LHCN-M2 (cell line): ENCODE results near the gene ARHGAP25. TPM values are rescaled to one million over a fixed set of nuclear protein-coding genes. Genes with fewer than 3 reads are reported as not detected.
"Not testable (repeated sequence)": the region's sequence is repeated elsewhere in the genome, so short reads cannot be mapped to it uniquely, and the experiment has no call there.

Experiments
- DNase-seq: peaks from one replicate; pipeline ENCODE4 v3.0.0-alpha.2; 2012; ENCODE audit warnings: low read depth
- total RNA-seq: library from RNA; depleted of rRNA; stranded (reverse); fragments of >200 nt; gene quantifications from 2 replicates; pipeline ENCODE4 v1.2.3, GENCODE V29; 2014

The ARHGAP25 gene
- total RNA-seq, 1 experiment from 2014 or later, result not detected

GRCh38 chr2:68796295-68796905 lies 61.8 kb downstream of the ARHGAP25 start:
- no peak for DNase-seq

GRCh38 chr2:68798569-68798968 lies 64.0 kb downstream of the ARHGAP25 start:
- DNase-seq, result no peak

- no peak for DNase-seq
These were observed 64.8 kb downstream of the ARHGAP25 start for GRCh38 chr2:68799140-68800026.

GRCh38 chr2:68800027-68800401 lies 65.4 kb downstream of the ARHGAP25 start:
- DNase-seq, result no peak

- DNase-seq, result no peak
These were observed 65.9 kb downstream of the ARHGAP25 start for GRCh38 chr2:68800517-68800916.

GRCh38 chr2:68802161-68802560 lies 67.5 kb downstream of the ARHGAP25 start:
- not testable (repeated sequence) for DNase-seq

GRCh38 chr2:68805025-68805424 lies 70.4 kb downstream of the ARHGAP25 start:
- DNase-seq, result no peak

GRCh38 chr2:68806511-68807109 lies 72.0 kb downstream of the ARHGAP25 start:
- peak; percentile 44 for DNase-seq

- no peak for DNase-seq
These were observed 73.2 kb downstream of the ARHGAP25 start for GRCh38 chr2:68807821-68808266.

- DNase-seq, result no peak
These were observed 75.0 kb downstream of the ARHGAP25 start for GRCh38 chr2:68809324-68810240.

- DNase-seq, result peak; percentile 69
These were observed 76.8 kb downstream of the ARHGAP25 start for GRCh38 chr2:68811364-68811763.

GRCh38 chr2:68812251-68812650 lies 77.6 kb downstream of the ARHGAP25 start:
- no peak for DNase-seq

GRCh38 chr2:68813596-68813995 lies 79.0 kb downstream of the ARHGAP25 start:
- DNase-seq, result peak; percentile 62

GRCh38 chr2:68817306-68817705 lies 82.7 kb downstream of the ARHGAP25 start:
- DNase-seq, result no peak

- DNase-seq, result no peak
These were observed 84.9 kb downstream of the ARHGAP25 start for GRCh38 chr2:68819556-68819955.

GRCh38 chr2:68822207-68822872 lies 87.7 kb downstream of the ARHGAP25 start:
- DNase-seq, result no peak

GRCh38 chr2:68824831-68825230 lies 90.2 kb downstream of the ARHGAP25 start:
- peak; percentile 45 for DNase-seq

- no peak for DNase-seq
These were observed 91.3 kb downstream of the ARHGAP25 start for GRCh38 chr2:68825866-68826265.

- no peak for DNase-seq
These were observed 93.1 kb downstream of the ARHGAP25 start for GRCh38 chr2:68827666-68828065.

GRCh38 chr2:68828887-68829708 lies 94.5 kb downstream of the ARHGAP25 start:
- peak; percentile 93 for DNase-seq
